Erythroblast (primary cell): ENCODE results near the gene RNF180.

Experiments
- GATA1 ChIP-seq: IDR thresholded peaks from 2 replicates; pipeline ENCODE4 v1.6.1; 2011; ENCODE audit warnings: low read depth, mild to moderate bottlenecking, control low read depth, low read length, moderate library complexity
- POLR2A ChIP-seq: IDR thresholded peaks from 2 replicates; pipeline ENCODE4 v1.6.1; 2011; ENCODE audit warnings: mild to moderate bottlenecking, low read length

- TF ChIP-seq POLR2A (no peak), GATA1 (no peak)
These were observed 166.1 kb downstream of the RNF180 start for GRCh38 chr5:64331597-64332277.
